Measurements from ENCODE around the gene SEC14L3.
"Not testable (repeated sequence)": the region's sequence is repeated elsewhere in the genome, so short reads cannot be mapped to it uniquely, and the experiment has no call there.

SEC14L3 gene

DNA sequence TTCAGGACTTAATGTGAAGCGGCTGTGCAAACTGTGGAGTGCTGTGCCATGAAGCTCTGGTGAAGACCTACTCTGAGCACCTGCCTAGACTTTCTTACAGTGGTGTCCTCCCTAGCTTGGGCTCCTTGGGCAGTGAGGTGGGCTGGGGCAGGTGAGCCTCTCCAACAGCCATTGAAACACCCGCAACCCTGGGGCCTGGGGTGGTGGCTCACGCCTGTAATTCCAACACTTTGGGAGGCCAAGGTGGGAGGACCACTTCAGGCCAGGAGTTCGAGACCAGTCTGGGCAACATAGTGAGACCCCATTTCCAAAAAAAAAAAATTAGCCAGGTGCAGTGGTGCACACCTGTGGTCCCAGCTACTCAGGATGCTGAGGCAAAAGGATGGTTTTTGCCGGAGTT lies 14.3 kb upstream of the SEC14L3 start:
- H3K36me3 ChIP-seq (ENCODE audit: control insufficient read depth, insufficient read depth, low read length, severe bottlenecking): no peaks in the 10 kb centered on the region
- H3K9me3 ChIP-seq (ENCODE audit: control insufficient read depth, low read length): no peaks in the 10 kb centered on the region
- no peak overlapping the region for H3K9ac ChIP-seq (ENCODE audit: low read length)
- DNase-seq (ENCODE audit: low read depth): no peak
- H3K4me3 ChIP-seq (ENCODE audit: low read length): no peak overlapping the region
- peaks cover 26% of the 10 kb centered on the region for H3K27me3 ChIP-seq (replicated peaks; ENCODE audit: control insufficient read depth, insufficient read depth, low read length)
- H3K4me1 ChIP-seq (ENCODE audit: control insufficient read depth, insufficient read depth, low read length): no peaks in the 10 kb centered on the region

DNA sequence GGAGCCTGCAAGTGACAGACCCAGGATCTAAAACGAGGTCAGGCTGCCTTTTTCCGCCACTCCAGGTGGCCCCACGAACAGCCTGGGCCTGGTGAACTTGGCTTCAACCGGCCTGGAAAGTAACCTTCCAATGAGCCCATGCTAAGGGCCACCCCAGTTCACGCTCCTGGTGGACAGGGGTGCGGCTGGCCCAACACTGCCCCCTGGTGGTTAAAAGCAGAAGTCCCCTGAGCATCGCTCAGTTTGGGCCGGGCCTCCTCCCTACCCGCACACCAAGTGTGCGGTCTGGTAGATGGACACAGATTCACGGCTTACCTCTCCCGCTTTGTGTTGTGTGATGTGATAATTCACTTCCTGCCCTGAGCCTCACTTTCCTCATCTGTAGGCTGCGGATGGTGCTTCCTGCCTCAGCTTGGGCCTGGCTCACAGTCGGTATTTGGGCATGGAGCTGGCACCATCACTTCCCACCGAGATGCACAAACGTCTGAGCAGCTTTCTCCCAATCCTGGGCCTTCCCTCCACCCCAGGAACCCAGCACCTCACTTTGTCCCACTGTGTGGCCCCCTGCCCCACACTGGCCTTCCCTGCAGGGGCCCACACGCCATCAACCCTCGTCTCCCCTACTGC lies 13.7 kb upstream of the SEC14L3 start:
- H3K9me3 ChIP-seq (ENCODE audit: control insufficient read depth, low read length): no peaks in the 10 kb centered on the region
- H3K36me3 ChIP-seq (ENCODE audit: control insufficient read depth, insufficient read depth, low read length, severe bottlenecking): no peaks in the 10 kb centered on the region
- peak; percentile 67 for DNase-seq (ENCODE audit: low read depth)
- H3K4me1 ChIP-seq (ENCODE audit: control insufficient read depth, insufficient read depth, low read length): no peaks in the 10 kb centered on the region
- H3K9ac ChIP-seq (ENCODE audit: low read length): no peak overlapping the region
- H3K4me3 ChIP-seq (ENCODE audit: low read length): no peak overlapping the region
- peaks cover 19% of the 10 kb centered on the region for H3K27me3 ChIP-seq (replicated peaks; ENCODE audit: control insufficient read depth, insufficient read depth, low read length)

DNA sequence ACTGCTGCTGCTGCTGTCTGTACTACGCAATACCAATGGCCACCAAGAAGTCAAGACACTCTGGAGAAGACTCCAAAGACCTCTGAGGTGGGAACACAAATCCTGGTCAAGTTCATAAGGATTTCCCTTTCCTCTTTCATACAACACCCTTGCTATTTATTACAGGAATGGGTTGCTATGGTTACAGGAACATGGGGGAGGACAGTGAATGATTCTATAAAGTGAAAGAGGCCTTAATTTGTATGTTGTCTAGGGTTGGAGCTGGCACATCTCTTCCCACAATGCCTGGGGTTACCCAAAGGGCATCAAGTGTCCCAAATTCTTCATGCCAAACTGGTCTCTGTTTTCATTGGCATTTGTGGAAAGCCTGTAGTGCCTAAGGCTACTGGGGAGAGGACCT lies 11.4 kb upstream of the SEC14L3 start:
- Histone ChIP-seq H3K9ac (ENCODE audit: low read length) (no peak overlapping the region), H3K9me3 (ENCODE audit: control insufficient read depth, low read length) (no peaks in the 10 kb centered on the region), H3K36me3 (ENCODE audit: control insufficient read depth, insufficient read depth, low read length, severe bottlenecking) (no peaks in the 10 kb centered on the region), H3K4me1 (ENCODE audit: control insufficient read depth, insufficient read depth, low read length) (no peaks in the 10 kb centered on the region), H3K4me3 (ENCODE audit: low read length) (no peak overlapping the region), H3K27me3 (replicated peaks; ENCODE audit: control insufficient read depth, insufficient read depth, low read length) (peaks cover 2% of the 10 kb centered on the region)
- DNase-seq (ENCODE audit: low read depth): peak; percentile 6

DNA sequence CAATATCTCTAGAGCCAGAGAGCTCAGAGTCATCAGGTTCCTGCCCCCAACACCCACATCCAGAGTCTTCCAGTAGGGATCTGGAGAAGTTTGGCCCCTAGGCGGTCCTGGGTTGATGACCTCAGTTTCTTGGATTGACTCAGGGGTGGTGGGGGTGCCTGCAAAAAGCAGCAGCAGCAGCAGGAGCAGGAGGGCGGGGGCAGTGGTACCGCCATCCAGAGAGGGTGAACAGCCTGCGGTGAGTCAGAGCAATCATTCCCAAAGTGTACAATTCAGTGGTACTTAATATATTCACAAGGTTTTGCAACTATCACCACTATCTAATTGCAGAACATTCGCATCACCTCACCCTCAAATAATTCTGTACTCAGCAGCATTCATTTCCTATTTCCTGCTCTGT lies 9.9 kb upstream of the SEC14L3 start:
- Histone ChIP-seq H3K4me1 (ENCODE audit: control insufficient read depth, insufficient read depth, low read length) (no peaks in the 10 kb centered on the region), H3K9me3 (ENCODE audit: control insufficient read depth, low read length) (no peaks in the 10 kb centered on the region), H3K27me3 (replicated peaks; ENCODE audit: control insufficient read depth, insufficient read depth, low read length) (no peaks in the 10 kb centered on the region), H3K4me3 (ENCODE audit: low read length) (no peak overlapping the region), H3K9ac (ENCODE audit: low read length) (no peak overlapping the region), H3K36me3 (ENCODE audit: control insufficient read depth, insufficient read depth, low read length, severe bottlenecking) (no peaks in the 10 kb centered on the region)
- DNase-seq (ENCODE audit: low read depth): no peak

DNA sequence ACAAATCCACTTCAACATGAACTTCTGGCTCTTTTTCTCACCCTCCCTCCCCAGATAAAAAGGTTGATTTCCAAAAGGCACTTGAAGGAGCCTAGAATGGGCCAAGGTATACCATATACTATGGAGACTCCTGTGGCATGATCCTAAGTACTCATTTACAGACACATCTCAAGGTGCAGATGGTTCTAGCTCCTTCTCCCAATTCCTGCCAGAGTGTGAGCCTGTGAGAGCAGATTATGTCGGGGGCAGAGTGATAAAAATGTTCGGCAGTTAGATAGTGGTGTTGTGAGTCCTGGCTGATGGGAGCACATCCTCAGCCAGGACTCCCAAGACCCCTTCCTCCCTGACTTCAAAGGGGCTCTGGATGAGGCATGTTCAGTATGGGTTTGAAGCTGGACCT lies 8.2 kb upstream of the SEC14L3 start:
- no peaks in the 10 kb centered on the region for H3K9me3 ChIP-seq (ENCODE audit: control insufficient read depth, low read length)
- no peak overlapping the region for H3K9ac ChIP-seq (ENCODE audit: low read length)
- no peaks in the 10 kb centered on the region for H3K36me3 ChIP-seq (ENCODE audit: control insufficient read depth, insufficient read depth, low read length, severe bottlenecking)
- H3K27me3 ChIP-seq (replicated peaks; ENCODE audit: control insufficient read depth, insufficient read depth, low read length): peaks cover 8% of the 10 kb centered on the region
- no peaks in the 10 kb centered on the region for H3K4me1 ChIP-seq (ENCODE audit: control insufficient read depth, insufficient read depth, low read length)
- no peak for DNase-seq (ENCODE audit: low read depth)
- H3K4me3 ChIP-seq (ENCODE audit: low read length): no peak overlapping the region

DNA sequence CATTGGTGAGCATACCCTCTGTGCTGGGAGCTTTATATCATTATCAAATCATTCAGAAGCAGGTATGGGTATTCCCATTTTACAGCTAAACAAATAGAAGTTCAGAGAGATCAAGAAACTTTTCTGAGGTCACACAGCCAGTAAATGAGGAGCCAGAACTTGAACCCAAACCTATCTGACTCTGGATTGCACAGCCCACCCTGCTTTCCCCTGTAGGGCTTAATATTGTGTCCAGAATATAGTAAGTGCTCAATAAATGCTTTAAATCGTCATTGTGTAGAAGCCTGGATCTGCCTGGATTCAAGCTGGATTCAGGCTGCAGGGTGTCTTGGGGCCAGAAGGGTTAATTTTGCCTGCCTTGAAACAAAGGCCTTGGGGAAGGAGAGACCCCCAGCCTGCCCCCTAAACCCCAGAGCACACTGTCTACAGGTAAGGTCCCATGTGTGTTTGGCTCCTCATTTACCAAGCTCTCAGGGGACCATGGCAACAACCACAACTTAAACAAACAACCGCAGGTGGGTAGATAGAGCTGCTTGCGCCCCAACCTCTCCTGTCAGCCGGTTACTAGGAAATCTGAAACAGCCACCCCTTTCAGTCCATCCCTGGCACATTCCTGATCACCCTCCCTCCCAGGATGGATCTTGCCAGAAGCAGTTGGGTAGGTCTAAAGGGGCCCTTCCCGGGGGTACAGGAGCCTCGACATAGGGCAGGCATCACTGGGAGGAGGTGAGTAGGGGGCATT lies 3.0 kb upstream of the SEC14L3 start:
- Histone ChIP-seq H3K9me3 (ENCODE audit: control insufficient read depth, low read length) (no peaks in the 10 kb centered on the region), H3K4me3 (ENCODE audit: low read length) (no peak overlapping the region), H3K9ac (ENCODE audit: low read length) (no peak overlapping the region), H3K4me1 (ENCODE audit: control insufficient read depth, insufficient read depth, low read length) (no peaks in the 10 kb centered on the region), H3K36me3 (ENCODE audit: control insufficient read depth, insufficient read depth, low read length, severe bottlenecking) (no peaks in the 10 kb centered on the region), H3K27me3 (replicated peaks; ENCODE audit: control insufficient read depth, insufficient read depth, low read length) (peaks cover 47% of the 10 kb centered on the region)
- no peak for DNase-seq (ENCODE audit: low read depth)

DNA sequence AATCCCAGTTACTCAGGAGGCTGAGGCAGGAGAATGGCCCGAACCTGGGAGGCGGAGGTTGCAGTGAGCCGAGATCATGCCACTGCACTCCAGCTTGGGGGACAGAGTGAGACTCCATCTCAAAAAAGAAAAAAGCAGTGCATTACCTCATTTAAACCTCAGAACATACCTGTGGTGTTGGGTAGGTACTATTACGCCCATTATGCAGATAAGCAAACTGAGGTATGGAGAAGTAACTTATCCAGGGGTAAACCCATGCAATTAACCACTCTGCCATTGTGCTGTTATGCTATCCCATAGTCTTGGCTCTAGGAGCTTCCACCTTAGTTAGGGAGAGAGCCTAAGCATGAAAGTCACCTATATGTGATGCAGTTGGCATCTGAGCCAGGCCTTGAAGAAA lies 2.3 kb upstream of the SEC14L3 start:
- no peak for DNase-seq (ENCODE audit: low read depth)
- no peaks in the 10 kb centered on the region for H3K36me3 ChIP-seq (ENCODE audit: control insufficient read depth, insufficient read depth, low read length, severe bottlenecking)
- H3K9me3 ChIP-seq (ENCODE audit: control insufficient read depth, low read length): no peaks in the 10 kb centered on the region
- no peak overlapping the region for H3K4me3 ChIP-seq (ENCODE audit: low read length)
- H3K9ac ChIP-seq (ENCODE audit: low read length): no peak overlapping the region
- no peaks in the 10 kb centered on the region for H3K4me1 ChIP-seq (ENCODE audit: control insufficient read depth, insufficient read depth, low read length)
- peaks cover 53% of the 10 kb centered on the region for H3K27me3 ChIP-seq (replicated peaks; ENCODE audit: control insufficient read depth, insufficient read depth, low read length)

DNA sequence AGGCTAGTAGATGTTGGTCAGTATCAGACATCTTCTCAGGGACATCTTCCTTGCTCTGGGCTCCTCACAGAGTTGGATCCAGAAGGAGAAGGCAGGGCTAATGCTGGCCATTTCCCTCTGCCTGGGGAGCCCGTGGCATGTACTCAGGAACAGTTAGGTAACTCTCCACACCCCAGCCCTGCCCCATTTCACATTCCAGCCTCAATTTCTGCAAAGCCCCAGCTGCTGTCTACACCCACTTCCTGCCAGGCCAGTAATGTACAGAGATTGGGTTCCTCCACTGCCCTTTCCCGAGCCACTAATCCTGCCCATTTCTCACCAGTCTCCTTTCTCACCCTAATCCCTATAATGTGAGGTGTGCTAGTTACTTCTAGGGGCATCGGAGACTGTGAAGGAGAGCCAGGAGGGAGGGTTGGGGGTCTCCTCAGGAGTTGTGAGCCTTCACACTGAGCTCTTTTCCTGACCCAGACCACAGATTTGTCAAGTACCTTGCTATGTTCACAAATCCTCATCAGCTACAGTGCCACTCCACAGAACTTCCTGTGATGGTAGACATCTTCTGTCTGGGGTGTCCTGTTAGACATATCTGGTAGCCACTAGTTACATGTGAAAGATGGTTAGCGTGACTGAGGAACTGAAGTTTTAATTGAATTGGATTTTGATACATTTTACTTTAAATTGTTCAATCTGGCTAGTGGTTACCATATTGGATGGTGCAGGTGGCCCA lies 1.3 kb upstream of the SEC14L3 start:
- no peaks in the 10 kb centered on the region for H3K4me1 ChIP-seq (ENCODE audit: control insufficient read depth, insufficient read depth, low read length)
- peaks cover 61% of the 10 kb centered on the region for H3K27me3 ChIP-seq (replicated peaks; ENCODE audit: control insufficient read depth, insufficient read depth, low read length)
- no peak for DNase-seq (ENCODE audit: low read depth)
- H3K9me3 ChIP-seq (ENCODE audit: control insufficient read depth, low read length): no peaks in the 10 kb centered on the region
- H3K4me3 ChIP-seq (ENCODE audit: low read length): no peak overlapping the region
- H3K9ac ChIP-seq (ENCODE audit: low read length): no peak overlapping the region
- no peaks in the 10 kb centered on the region for H3K36me3 ChIP-seq (ENCODE audit: control insufficient read depth, insufficient read depth, low read length, severe bottlenecking)

DNA sequence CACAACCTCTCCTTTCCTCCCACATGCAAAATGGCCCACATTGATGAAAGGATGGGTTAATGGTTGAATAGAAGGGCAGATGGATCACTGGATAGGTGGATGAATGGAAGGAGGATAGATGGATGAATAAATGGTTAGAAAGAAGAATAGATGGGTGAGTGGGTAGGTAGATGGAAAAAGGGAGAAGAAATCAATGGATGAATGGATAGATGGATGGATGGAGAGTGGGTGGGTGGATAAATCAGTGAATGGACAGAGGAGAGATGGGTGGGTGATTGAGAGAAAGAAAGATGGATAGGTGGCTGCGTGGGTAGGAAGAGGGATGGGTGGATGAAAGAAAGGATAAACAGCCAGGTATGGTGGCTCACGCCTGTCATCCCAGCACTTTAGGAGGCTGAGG lies 1.2 kb downstream of the SEC14L3 start:
- H3K9me3 ChIP-seq (ENCODE audit: control insufficient read depth, low read length): peaks cover 3% of the 10 kb centered on the region

DNA sequence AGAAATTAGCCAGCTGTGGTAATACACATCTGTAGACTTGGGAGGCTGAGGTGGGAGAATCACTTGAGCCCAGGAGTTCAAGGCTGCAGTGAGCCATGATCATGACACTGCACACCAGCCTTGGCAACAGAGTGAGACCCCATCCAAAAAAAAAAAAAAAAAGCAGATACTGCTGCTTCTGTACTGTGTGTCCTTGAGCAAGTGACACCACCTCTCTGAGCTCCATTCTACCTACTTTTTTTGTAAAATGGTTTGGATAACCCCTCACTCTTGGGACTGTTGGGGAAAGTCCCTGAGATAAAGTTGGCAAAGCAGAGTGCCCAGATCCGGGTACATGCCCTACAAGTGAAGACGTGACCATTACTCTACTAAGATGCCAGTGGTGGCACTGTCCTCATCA lies 2.7 kb downstream of the SEC14L3 start:
- Histone ChIP-seq H3K4me3 (ENCODE audit: low read length) (no peak overlapping the region), H3K4me1 (ENCODE audit: control insufficient read depth, insufficient read depth, low read length) (no peaks in the 10 kb centered on the region), H3K36me3 (ENCODE audit: control insufficient read depth, insufficient read depth, low read length, severe bottlenecking) (no peaks in the 10 kb centered on the region), H3K27me3 (replicated peaks; ENCODE audit: control insufficient read depth, insufficient read depth, low read length) (peaks cover 59% of the 10 kb centered on the region), H3K9ac (ENCODE audit: low read length) (no peak overlapping the region), H3K9me3 (ENCODE audit: control insufficient read depth, low read length) (peaks cover 8% of the 10 kb centered on the region)
- DNase-seq (ENCODE audit: low read depth): no peak

More for the DNA sequence above, 1.2 kb downstream of the SEC14L3 start:
- Histone ChIP-seq H3K4me3 (ENCODE audit: low read length) (no peak overlapping the region), H3K36me3 (ENCODE audit: control insufficient read depth, insufficient read depth, low read length, severe bottlenecking) (no peaks in the 10 kb centered on the region), H3K27me3 (replicated peaks; ENCODE audit: control insufficient read depth, insufficient read depth, low read length) (peaks cover 64% of the 10 kb centered on the region), H3K9ac (ENCODE audit: low read length) (no peak overlapping the region), H3K4me1 (ENCODE audit: control insufficient read depth, insufficient read depth, low read length) (no peaks in the 10 kb centered on the region)
- no peak for DNase-seq (ENCODE audit: low read depth)

DNA sequence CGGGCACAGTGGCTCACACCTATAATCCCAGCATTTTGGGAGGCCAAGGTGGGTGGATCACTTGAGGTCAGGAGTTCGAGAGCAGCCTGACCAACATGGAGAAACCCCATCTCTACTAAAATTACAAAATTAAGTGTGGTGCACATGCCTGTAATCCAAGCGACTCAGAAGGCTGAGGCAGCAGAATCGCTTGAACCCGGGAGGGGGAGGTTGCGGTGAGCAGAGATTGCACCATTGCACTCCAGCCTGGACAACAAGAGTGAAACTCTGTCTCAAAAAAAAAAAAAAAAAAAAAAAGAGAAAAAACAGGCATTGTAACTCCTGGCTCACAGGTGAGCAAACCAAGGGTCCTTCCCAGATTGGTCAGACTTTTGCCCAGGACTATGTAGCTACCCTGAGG lies 11.3 kb downstream of the SEC14L3 start:
- H3K4me1 ChIP-seq (ENCODE audit: control insufficient read depth, insufficient read depth, low read length): peaks cover 10% of the 10 kb centered on the region
- H3K36me3 ChIP-seq (ENCODE audit: control insufficient read depth, insufficient read depth, low read length, severe bottlenecking); DNase-seq (ENCODE audit: low read depth); H3K9ac ChIP-seq (ENCODE audit: low read length); H3K9me3 ChIP-seq (ENCODE audit: control insufficient read depth, low read length); H3K4me3 ChIP-seq (ENCODE audit: low read length): not testable (repeated sequence)
- H3K27me3 ChIP-seq (replicated peaks; ENCODE audit: control insufficient read depth, insufficient read depth, low read length): peaks cover 20% of the 10 kb centered on the region
